Left ventricle myocardium superior (tissue), 1 donor: Measurements from ENCODE around the gene TENM3. TPM values are rescaled to one million over a fixed set of nuclear protein-coding genes. Genes with fewer than 3 reads are reported as not detected.
A peak's percentile ranks its signal among the peaks of the same experiment; 100 is the strongest.

Experiments
- ATAC-seq: fragments of 200-7000 bp; cut with Tn5 transposase; one replicate; pipeline ENCODE4 v1.9.1; 2020; ENCODE audit warnings: mild to moderate bottlenecking, moderate library complexity
- DNase-seq: peaks from one replicate; pipeline ENCODE4 v3.0.0-alpha.2; 2020
- intact Hi-C: fragments of 100-400 bp; cut with micrococcal nuclease; formaldehyde crosslinking; loops from one replicate; pipeline ENCODE4 v1.11.0; 2022
- total RNA-seq: library from RNA; stranded (reverse); fragmentation: NEBNext Ultra II Directional; extraction: Animal tissue kit (Norgen Biotek cat#: 25700); gene quantifications from one replicate; pipeline ENCODE4 v1.2.1, GENCODE V29; 2021
- donor health status: DM: no; HTN: yes; CAD: no; lungs with severe emphysema.

TENM3 gene
- total RNA-seq, 1 donor from 2014 or later: 6.8 TPM

- DNase-seq (no peak), ATAC-seq (no peak)
- intact Hi-C loops: no loop called here
Measured at GRCh38 chr4:182420189-182420588, 177.0 kb downstream of the TENM3 start.

GRCh38 chr4:182421753-182422152 lies 178.6 kb downstream of the TENM3 start:
- intact Hi-C loops: no loop called here
- DNase-seq (no peak), ATAC-seq (no peak)

DNA sequence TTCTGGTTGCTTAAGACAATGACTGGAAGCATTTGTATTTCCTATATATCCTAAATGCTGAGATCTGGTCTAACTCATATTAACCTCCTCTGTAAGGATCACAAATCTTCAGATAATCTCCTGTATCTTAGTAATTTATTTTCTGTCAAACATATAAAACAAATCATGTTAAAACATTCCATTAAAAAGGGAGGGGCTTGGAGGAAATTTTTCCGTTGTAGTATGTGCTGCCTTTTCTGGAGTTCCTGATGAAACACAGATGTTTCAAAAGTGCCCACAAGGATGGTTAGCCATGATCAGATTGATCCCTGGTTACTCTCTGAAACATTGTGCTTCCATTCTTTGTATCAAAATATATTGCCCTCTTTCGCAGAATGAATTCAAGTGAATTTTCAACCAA lies 182.1 kb downstream of the TENM3 start:
- intact Hi-C loops: no loop called here
- ATAC-seq (no peak), DNase-seq (no peak)

DNA sequence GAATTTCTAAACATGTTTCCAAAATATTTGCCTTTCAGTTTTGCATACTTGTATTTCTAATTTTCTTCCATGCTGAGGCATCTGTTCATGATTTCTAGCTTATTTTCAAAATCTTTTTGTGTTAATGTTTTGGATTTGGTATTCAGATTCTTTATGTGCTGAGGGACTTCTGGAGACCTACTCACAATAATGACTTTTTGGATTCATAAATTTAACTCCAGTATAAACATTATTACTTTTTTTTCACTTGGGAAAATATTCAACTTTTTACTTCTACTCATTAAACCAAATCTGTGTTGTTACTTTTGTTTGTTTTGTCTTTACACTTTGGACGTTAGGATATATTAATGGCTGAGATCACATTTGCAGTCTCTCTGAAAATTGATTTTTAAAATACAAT lies 183.7 kb downstream of the TENM3 start:
- intact Hi-C loops: no loop called here

GRCh38 chr4:182427554-182427953 lies 184.4 kb downstream of the TENM3 start:
- ATAC-seq: no peak
- intact Hi-C loops: no loop called here
- no peak for DNase-seq

More for the DNA sequence above, 183.7 kb downstream of the TENM3 start:
- ATAC-seq (no peak), DNase-seq (no peak)

- ATAC-seq: no peak
- intact Hi-C loops: no loop called here
- no peak for DNase-seq
Measured at GRCh38 chr4:182429896-182430295, 186.7 kb downstream of the TENM3 start.

GRCh38 chr4:182432819-182433218 lies 189.6 kb downstream of the TENM3 start:
- intact Hi-C loops: no loop called here
- DNase-seq (no peak), ATAC-seq (no peak)

DNA sequence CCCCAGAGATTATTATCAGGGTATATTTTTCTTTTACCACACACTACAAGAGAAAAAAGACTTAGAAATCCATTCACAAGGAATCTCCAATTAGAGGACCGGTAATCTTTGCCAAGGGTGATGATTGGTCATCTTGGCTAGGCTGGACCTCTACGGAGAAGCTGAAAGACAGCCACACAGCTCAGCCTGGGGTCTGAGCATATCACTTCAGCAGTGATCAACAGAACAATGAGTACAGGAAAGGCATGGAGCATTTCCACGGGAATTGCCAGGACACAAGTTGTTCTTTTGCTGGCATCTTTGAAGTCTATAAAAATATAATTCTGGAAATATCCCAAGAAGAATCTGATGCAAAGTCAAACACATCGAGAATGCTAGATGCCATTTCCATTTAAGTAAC lies 191.5 kb downstream of the TENM3 start:
- ATAC-seq: no peak
- intact Hi-C loops: no loop called here

GRCh38 chr4:182435401-182435800 lies 192.2 kb downstream of the TENM3 start:
- DNase-seq (no peak), ATAC-seq (no peak)
- intact Hi-C loops: no loop called here

More for the DNA sequence above, 191.5 kb downstream of the TENM3 start:
- no peak for DNase-seq

DNA sequence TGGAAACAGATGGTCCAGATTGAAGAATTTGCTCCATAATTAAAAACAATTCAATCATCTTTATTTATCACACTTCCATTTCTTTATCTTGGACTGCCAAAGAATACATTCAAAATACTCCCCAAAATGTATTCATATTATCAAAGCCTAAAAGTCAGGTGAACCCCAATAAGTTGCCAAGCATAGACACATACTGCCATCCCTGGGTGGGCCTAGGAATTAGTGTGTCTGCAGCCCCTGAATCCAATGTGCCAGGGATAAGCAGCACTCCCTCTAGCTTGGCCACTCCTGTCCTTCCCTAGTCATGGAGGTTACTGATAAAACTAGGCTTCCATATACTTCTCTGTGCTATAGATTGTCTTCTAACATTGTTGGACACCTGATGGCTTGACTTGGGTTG lies 199.9 kb downstream of the TENM3 start:
- no peak for DNase-seq
- ATAC-seq: no peak
- intact Hi-C loops: no loop called here

DNA sequence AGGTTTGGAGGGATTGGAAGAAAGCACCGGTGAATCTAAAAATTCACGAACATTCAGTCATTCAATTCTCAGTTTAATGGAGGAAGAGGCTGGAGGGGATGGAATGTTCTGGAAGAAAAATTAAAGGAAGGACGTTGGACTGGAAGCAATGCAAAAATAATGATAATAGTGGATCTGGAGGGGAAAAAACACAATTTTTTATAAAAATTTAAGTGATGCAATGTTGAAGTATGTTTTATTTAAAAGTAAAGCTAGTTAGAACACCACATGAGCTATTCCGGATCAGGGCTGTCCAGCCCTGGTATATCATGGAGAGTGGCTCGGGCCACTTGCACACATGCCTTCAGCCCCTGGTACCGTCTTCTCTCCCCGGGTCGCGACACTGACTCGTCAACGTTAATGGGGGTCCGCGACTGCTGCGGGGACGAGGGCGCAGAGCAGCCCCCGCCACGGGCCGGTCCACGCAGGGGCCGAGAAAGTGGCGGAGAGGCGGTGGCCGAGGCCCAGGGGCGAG lies 204.6 kb downstream of the TENM3 start:
- ATAC-seq (peak; percentile 42), DNase-seq (peak; percentile 21)
- intact Hi-C loops: no loop called here

- intact Hi-C loops: no loop called here
- ATAC-seq (peak; percentile 100), DNase-seq (peak; percentile 96)
Measured at GRCh38 chr4:182448281-182449151, 205.3 kb downstream of the TENM3 start.

DNA sequence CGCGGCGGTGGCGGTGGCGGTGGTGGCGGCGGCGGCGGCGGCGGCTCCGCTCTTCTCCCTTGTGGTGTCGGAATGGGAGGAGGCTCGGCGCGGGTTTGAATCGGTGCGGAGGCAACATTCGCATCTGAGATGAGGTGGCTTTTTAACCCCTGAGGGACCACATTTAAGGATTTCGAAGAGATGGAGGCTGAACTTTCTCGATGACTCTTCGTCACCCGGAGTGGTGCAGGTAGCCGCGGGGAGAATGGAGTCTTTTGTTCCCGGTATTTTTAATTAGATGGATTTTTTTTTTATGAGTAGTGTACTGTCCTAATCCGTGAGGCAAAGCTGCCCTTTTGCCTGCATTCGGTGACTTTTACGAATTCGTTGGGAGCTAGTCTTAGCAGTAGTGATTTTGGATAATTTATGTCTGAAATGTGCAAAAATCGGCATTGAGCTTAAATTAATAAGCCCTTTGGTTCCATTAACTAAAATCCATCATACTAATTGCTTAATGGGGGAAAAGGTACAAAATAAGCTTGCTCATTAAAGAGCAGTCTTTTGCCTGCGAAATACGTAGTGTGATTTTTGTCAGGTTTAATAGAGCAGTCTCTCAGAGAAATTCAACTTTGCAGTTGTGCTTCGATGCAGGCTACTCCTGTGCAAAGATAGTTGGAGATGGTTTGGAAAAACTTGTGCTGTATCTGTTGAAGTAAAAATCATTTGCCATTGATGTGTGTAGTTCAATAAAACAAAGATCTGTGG lies 206.2 kb downstream of the TENM3 start:
- DNase-seq: no peak
- intact Hi-C loops: no loop called here
- ATAC-seq: no peak

GRCh38 chr4:182449930-182450439 lies 206.8 kb downstream of the TENM3 start:
- ATAC-seq: no peak
- DNase-seq: no peak
- intact Hi-C loops: no loop called here

DNA sequence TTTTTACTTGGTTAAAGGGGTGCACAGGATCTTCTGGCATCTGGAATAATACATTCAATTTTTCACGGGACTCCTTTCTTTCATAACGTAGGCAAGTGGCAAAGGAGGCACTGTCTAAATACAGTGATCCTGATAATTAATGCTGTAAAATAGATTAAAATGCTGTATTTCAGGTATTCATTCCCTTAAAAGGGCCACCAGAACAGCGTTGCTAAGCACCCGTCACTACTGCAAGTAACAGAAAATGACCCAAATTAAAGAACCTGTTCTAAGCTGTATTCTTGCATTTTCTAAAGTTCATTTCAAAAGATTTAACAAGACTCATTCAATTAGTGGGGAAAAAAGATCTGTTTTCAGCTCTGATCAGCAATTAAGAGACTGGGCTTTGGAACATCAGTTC lies 208.2 kb downstream of the TENM3 start:
- ATAC-seq: no peak

GRCh38 chr4:182453830-182454229 lies 210.6 kb downstream of the TENM3 start:
- ATAC-seq (no peak), DNase-seq (no peak)
- intact Hi-C loops: no loop called here

More for the DNA sequence above, 208.2 kb downstream of the TENM3 start:
- no peak for DNase-seq
- intact Hi-C loops: no loop called here

GRCh38 chr4:182454440-182455013 lies 211.3 kb downstream of the TENM3 start:
- DNase-seq: no peak
- intact Hi-C loops: no loop called here

GRCh38 chr4:182465114-182465513 lies 221.9 kb downstream of the TENM3 start:
- DNase-seq (no peak), ATAC-seq (no peak)
- intact Hi-C loops: no loop called here

More at GRCh38 chr4:182454440-182455013, 211.3 kb downstream of the TENM3 start:
- no peak for ATAC-seq

DNA sequence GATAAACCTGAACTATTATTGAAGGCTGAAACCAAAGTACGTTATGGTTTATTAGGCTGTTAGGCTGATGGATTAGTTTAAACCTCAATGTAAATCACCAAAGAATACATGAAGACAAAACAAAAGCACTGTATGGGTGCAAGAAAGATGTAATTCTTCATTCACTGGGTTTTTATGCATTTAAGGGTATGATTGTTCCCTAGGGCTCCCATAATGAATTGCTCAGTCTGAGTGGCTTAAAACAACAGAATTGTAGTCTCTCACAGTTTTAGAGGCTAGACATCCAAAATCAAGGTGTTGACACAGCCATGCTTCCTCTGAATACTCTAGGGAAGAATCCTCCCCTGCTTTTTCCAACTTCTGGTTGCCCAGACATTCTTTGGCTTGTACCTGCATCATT lies 222.8 kb downstream of the TENM3 start:
- ATAC-seq: no peak
- intact Hi-C loops: no loop called here
- DNase-seq: no peak

DNA sequence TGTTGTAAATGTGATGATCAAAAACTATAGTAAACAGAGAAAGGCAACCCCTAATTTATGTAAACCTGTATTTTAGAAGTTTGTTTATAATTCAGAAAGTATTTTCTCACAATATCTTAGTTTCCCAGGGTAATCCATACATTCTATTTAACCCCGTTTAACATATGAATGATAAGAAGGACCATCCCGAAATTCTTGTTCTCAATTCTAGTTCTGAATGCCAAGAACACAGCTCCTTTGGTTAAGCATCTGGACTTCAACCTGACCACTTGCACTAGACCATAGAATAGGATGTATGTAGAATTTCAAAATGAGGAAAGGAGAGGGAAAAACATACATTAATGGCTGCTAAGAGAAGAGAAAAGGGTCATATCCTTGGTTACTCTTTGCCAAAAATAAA lies 227.0 kb downstream of the TENM3 start:
- ATAC-seq (no peak), DNase-seq (no peak)
- intact Hi-C loops: no loop called here
